Upper lobe of right lung (tissue), 1 donor: Measurements from ENCODE around the gene SEMA3A. TPM values are rescaled to one million over a fixed set of nuclear protein-coding genes. Genes with fewer than 3 reads are reported as not detected.
"Not testable (repeated sequence)": the region's sequence is repeated elsewhere in the genome, so short reads cannot be mapped to it uniquely, and the experiment has no call there.

ENCODE experiments used
- ATAC-seq: fragments of 200-7000 bp; cut with Tn5 transposase; one replicate; pipeline ENCODE4 v1.9.1; 2020; ENCODE audit warnings: mild to moderate bottlenecking, moderate library complexity
- DNase-seq: peaks from one replicate; pipeline ENCODE4 v3.0.0-alpha.2; 2020
- H3K27ac ChIP-seq: fragments of 200-600 bp; one replicate; pipeline ENCODE4 v1.8.0; 2022
- H3K27me3 ChIP-seq: fragments of 200-600 bp; one replicate; pipeline ENCODE4 v1.8.0; 2022; ENCODE audit warnings: mild to moderate bottlenecking
- H3K36me3 ChIP-seq: fragments of 200-600 bp; one replicate; pipeline ENCODE4 v1.8.0; 2022
- H3K4me1 ChIP-seq: fragments of 200-600 bp; one replicate; pipeline ENCODE4 v1.8.0; 2022
- H3K4me3 ChIP-seq: fragments of 200-600 bp; one replicate; pipeline ENCODE4 v1.8.0; 2022; ENCODE audit warnings: mild to moderate bottlenecking
- H3K9me3 ChIP-seq: fragments of 200-600 bp; one replicate; pipeline ENCODE4 v1.8.0; 2022
- CTCF ChIP-seq: fragments of 200-600 bp; IDR thresholded peaks from one replicate; pipeline ENCODE4 v1.8.0; 2022; ENCODE audit warnings: antibody characterized with exemption
- intact Hi-C: fragments of 100-400 bp; cut with DNase I; formaldehyde crosslinking; loops from one replicate; pipeline ENCODE4 v1.11.0; 2022
- total RNA-seq: library from RNA; stranded (reverse); fragmentation: NEBNext Ultra II Directional; extraction: Animal tissue kit (Norgen Biotek cat#: 25700); gene quantifications from one replicate; pipeline ENCODE4 v1.2.1, GENCODE V29; 2021
- donor health status: DM: no; HTN: yes; CAD: no; lungs with severe emphysema.

SEMA3A gene
- total RNA-seq, 1 donor from 2014 or later, result 12.0 TPM

GRCh38 chr7:84162125-84162524, 32.5 kb downstream of the SEMA3A start:
- intact Hi-C loops, result no loop called here
- DNase-seq (no peak), ATAC-seq (no peak)
- TF ChIP-seq CTCF, result no peak
- Histone ChIP-seq H3K4me1 (no peaks in the 10 kb centered on the region), H3K27me3 (no peaks in the 10 kb centered on the region), H3K36me3 (no peaks in the 10 kb centered on the region), H3K9me3 (no peaks in the 10 kb centered on the region), H3K27ac (no peak overlapping the region), H3K4me3 (no peak overlapping the region)

DNA sequence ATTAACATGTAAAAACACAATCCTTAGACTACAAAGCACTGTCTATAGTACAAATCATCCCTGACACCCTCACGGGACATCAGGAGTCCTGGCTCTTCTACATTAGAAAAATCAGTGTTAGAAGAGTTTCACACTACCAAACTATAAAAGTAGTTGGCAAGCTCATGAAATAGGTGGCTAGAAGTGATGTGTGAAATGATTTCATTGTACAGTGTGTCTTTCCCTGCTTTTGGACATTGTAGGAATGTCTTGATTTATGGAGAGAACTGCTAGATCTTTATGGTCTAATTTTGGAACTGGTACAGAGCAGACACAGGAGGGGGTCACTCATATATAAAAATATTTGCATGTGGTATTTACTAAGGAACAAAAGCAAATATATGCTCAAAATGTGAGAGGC, 33.2 kb downstream of the SEMA3A start:
- TF ChIP-seq CTCF, result no peak
- intact Hi-C loops, result no loop called here

GRCh38 chr7:84159435-84159834, 35.2 kb downstream of the SEMA3A start:
- DNase-seq, result no peak
- no peaks in the 10 kb centered on the region for H3K27me3 ChIP-seq
- intact Hi-C loops, result no loop called here
- no peaks in the 10 kb centered on the region for H3K36me3 ChIP-seq
- H3K4me1 ChIP-seq, result no peaks in the 10 kb centered on the region
- no peaks in the 10 kb centered on the region for H3K9me3 ChIP-seq
- no peak overlapping the region for H3K4me3 ChIP-seq
- no peak overlapping the region for H3K27ac ChIP-seq
- no peak for TF ChIP-seq CTCF
- ATAC-seq, result no peak

More for the DNA sequence above, 33.2 kb downstream of the SEMA3A start:
- ATAC-seq (no peak), DNase-seq (no peak)
- Histone ChIP-seq H3K36me3 (no peaks in the 10 kb centered on the region), H3K4me1 (no peaks in the 10 kb centered on the region), H3K9me3 (no peaks in the 10 kb centered on the region), H3K27me3 (no peaks in the 10 kb centered on the region), H3K4me3 (no peak overlapping the region), H3K27ac (no peak overlapping the region)

- no peak overlapping the region for H3K27ac ChIP-seq
- H3K9me3 ChIP-seq, result no peaks in the 10 kb centered on the region
- H3K27me3 ChIP-seq, result no peaks in the 10 kb centered on the region
- ATAC-seq (no peak), DNase-seq (no peak)
- no peaks in the 10 kb centered on the region for H3K36me3 ChIP-seq
- no peak for TF ChIP-seq CTCF
- intact Hi-C loops, result no loop called here
- no peak overlapping the region for H3K4me3 ChIP-seq
- H3K4me1 ChIP-seq, result no peaks in the 10 kb centered on the region
Measured at GRCh38 chr7:84157171-84157570, 37.4 kb downstream of the SEMA3A start.

DNA sequence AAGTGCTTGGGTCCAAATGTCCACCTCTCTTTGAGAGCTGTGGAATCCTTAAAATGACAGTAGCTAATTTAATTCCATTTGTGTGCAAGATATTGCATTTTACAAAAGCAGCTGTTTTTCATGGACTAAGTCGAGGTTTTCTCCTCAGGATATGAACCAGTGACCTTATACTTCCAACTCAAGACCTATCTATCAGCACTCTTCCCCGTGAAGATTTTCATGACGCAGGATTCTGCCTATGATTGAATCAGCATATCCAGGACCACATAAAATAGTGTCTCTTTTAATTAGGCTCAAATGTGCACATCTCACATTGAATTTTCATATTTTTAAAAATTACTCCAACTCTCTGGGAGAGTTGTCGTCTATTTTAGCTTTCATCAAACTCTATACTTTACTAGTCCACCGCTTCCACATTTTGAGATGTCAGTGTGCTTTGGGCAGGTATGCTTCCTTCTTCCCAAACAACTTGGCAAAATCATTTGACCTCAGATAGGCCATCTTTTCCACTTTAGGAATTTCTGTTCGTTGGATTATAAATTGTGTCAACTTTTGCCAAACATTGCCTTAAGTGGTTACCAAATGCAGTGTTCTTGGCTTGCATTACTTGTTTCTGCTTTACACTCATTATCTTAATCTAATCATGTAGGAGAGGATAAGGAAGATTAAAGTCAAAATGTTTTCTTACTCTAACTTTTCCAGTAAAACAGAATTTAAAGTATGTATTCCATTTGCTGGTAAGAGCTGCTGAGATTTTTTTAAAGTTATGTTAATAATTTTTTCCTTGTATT, 39.4 kb downstream of the SEMA3A start:
- intact Hi-C loops, result no loop called here
- Histone ChIP-seq H3K27ac (no peak overlapping the region), H3K4me3 (no peak overlapping the region), H3K4me1 (no peaks in the 10 kb centered on the region), H3K36me3 (no peaks in the 10 kb centered on the region), H3K9me3 (no peaks in the 10 kb centered on the region), H3K27me3 (no peaks in the 10 kb centered on the region)
- ATAC-seq (no peak), DNase-seq (no peak)
- TF ChIP-seq CTCF, result no peak

DNA sequence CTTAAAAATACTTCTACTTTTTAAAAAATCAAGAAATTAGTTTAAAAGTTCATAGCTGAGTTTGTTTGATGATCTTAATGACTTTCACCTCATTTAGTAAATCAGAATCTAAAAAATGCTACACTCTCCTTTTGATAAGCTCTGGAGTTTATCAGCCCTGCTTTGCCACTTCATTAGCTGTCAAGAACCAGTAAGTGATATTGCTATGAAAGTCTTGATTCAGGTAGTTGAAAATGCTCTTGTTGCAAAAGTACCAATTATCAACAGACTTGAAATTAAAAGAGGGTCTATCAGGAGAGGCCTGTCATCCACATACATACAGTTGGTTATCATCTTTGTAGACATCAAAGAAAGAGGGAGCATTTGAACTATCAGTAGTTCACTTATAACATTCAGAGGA, 41.6 kb downstream of the SEMA3A start:
- H3K27me3 ChIP-seq, result no peaks in the 10 kb centered on the region
- no peak overlapping the region for H3K4me3 ChIP-seq
- H3K27ac ChIP-seq, result no peak overlapping the region
- H3K9me3 ChIP-seq, result no peaks in the 10 kb centered on the region
- ATAC-seq (no peak), DNase-seq (no peak)
- no peaks in the 10 kb centered on the region for H3K36me3 ChIP-seq
- intact Hi-C loops, result no loop called here
- no peak for TF ChIP-seq CTCF
- no peaks in the 10 kb centered on the region for H3K4me1 ChIP-seq

DNA sequence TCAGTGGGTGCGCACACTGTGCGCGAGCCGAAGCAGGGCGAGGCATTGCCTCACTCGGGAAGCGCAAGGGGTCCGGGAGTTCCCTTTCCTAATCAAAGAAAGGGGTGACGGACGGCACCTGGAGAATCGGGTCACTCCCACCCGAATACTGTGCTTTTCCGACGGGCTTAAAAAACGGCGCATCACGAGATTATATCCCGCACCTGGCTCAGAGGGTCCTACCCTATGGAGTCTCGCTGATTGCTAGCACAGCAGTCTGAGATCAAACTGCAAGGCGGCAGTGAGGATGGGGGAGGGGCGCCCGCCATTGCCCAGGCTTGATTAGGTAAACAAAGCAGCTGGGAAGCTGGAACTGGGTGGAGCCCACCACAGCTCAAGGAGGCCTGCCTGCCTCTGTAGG, 44.2 kb downstream of the SEMA3A start:
- ATAC-seq, H3K27ac ChIP-seq, DNase-seq, intact Hi-C loops, H3K9me3 ChIP-seq, H3K4me1 ChIP-seq, H3K27me3 ChIP-seq, H3K36me3 ChIP-seq, H3K4me3 ChIP-seq: not testable (repeated sequence)
